Measurements from ENCODE around the gene ATAD5.

DNA sequence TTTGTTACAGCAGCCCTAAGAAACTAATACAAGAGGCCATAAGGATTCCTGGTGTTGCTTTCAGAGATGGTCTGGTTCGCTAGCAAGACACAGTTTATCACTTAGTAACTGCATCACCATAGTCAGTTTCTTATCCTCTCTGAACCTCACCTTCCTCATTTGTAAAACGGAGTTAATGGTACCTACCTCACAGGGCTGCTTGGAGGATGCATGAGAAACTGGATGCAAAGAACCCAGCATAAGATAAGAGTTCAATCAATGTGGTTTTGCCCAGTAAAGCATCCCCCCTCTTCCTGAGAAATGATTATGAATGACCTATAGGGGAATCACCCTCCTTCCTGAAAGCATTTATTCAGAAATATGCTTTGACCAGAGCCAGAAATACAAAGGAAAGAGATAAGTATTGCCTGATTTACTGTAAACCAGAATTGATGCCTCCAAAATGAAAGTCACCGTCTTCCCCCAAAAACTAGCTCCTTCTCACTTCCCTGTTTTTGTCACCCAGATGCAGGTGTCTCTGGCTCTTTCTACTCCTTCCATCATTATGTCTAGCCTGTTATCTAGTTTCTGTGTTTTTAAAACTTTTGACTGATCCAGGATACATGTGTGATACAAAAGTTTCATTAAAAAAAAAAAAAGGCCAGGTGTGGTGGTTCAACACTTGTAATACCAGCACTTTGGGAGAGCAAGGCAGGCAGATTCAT is 77.1 kb downstream of the ATAD5 start:
- TF ChIP-seq POLR2AphosphoS5 (IDR thresholded peaks at IDR 0.05; ENCODE audit: borderline replicate concordance, low read depth, low read length) (no peak), EZH2 (IDR thresholded peaks at IDR 0.05) (no peak)
